HG03342 (cell line): ENCODE measurements around the gene AAK1.

Experiments
- ATAC-seq: cut with Tn5 transposase; IDR thresholded peaks from one replicate; pipeline ENCODE4 v1.9.1; 2021; ENCODE audit warnings: mild to moderate bottlenecking, moderate library complexity; ENCODE audit not compliant: unreplicated experiment

The AAK1 gene

GRCh38 chr2:69499242-69499641 is 144.3 kb downstream of the AAK1 start:
- ATAC-seq: peak; percentile 57

GRCh38 chr2:69495861-69496260 is 147.7 kb downstream of the AAK1 start:
- no peak for ATAC-seq

- ATAC-seq: no peak
Observed at GRCh38 chr2:69495008-69495407, 148.5 kb downstream of the AAK1 start.

- ATAC-seq: no peak
Observed at GRCh38 chr2:69494126-69494525, 149.4 kb downstream of the AAK1 start.

GRCh38 chr2:69493268-69493667 is 150.3 kb downstream of the AAK1 start:
- ATAC-seq: no peak

GRCh38 chr2:69491864-69492263 is 151.7 kb downstream of the AAK1 start:
- no peak for ATAC-seq

GRCh38 chr2:69490486-69490885 is 153.1 kb downstream of the AAK1 start:
- no peak for ATAC-seq

GRCh38 chr2:69489793-69490192 is 153.7 kb downstream of the AAK1 start:
- no peak for ATAC-seq

- no peak for ATAC-seq
Observed at GRCh38 chr2:69483696-69484095, 159.8 kb downstream of the AAK1 start.

- ATAC-seq: no peak
Observed at GRCh38 chr2:69483024-69483423, 160.5 kb downstream of the AAK1 start.

GRCh38 chr2:69482471-69482870 is 161.1 kb downstream of the AAK1 start:
- ATAC-seq: no peak

- ATAC-seq: no peak
Observed at GRCh38 chr2:69481421-69481820, 162.1 kb downstream of the AAK1 start.

- no peak for ATAC-seq
Observed at GRCh38 chr2:69477627-69478026, 165.9 kb downstream of the AAK1 start.

- no peak for ATAC-seq
Observed at GRCh38 chr2:69474688-69475087, 168.9 kb downstream of the AAK1 start.

GRCh38 chr2:69471793-69472192 is 171.7 kb downstream of the AAK1 start:
- no peak for ATAC-seq

GRCh38 chr2:69470911-69471310 is 172.6 kb downstream of the AAK1 start:
- no peak for ATAC-seq

GRCh38 chr2:69469784-69470183 is 173.8 kb downstream of the AAK1 start:
- no peak for ATAC-seq

GRCh38 chr2:69469375-69469774 is 174.2 kb downstream of the AAK1 start:
- ATAC-seq: no peak

- no peak for ATAC-seq
Observed at GRCh38 chr2:69466728-69467127, 176.8 kb downstream of the AAK1 start.

GRCh38 chr2:69465513-69466456 is 177.8 kb downstream of the AAK1 start:
- no peak for ATAC-seq

GRCh38 chr2:69464575-69464974 is 179.0 kb downstream of the AAK1 start:
- no peak for ATAC-seq

- ATAC-seq: no peak
Observed at GRCh38 chr2:69462780-69463179, 180.8 kb downstream of the AAK1 start.

- no peak for ATAC-seq
Observed at GRCh38 chr2:69461404-69461803, 182.1 kb downstream of the AAK1 start.
